GM23248 (cell line): ENCODE measurements around the gene GALK2. TPM values are rescaled to one million over a fixed set of nuclear protein-coding genes. Genes with fewer than 3 reads are reported as not detected.

Source experiments
- DNase-seq: peaks from one replicate; pipeline ENCODE4 v3.0.0-alpha.2; 2015
- H2AFZ ChIP-seq: fragments of 200-600 bp; sonication (generic); 2 replicates; pipeline ENCODE4 v1.6.1; 2016; ENCODE audit warnings: antibody characterized with exemption
- H3F3A ChIP-seq: fragments of 200-600 bp; sonication (generic); 2 replicates; pipeline ENCODE4 v1.6.1; 2016; ENCODE audit warnings: mild to moderate bottlenecking, antibody characterized with exemption, mixed run types; ENCODE audit not compliant: insufficient read depth
- H3K27ac ChIP-seq: fragments of 200-600 bp; sonication (generic); 2 replicates; pipeline ENCODE4 v1.5.1; 2016; ENCODE audit warnings: mild to moderate bottlenecking
- H3K27me3 ChIP-seq: fragments of 200-600 bp; sonication (generic); replicated peaks from 2 replicates; pipeline ENCODE4 v1.6.1; 2016; ENCODE audit warnings: mild to moderate bottlenecking; ENCODE audit not compliant: insufficient read depth
- H3K36me3 ChIP-seq: fragments of 200-600 bp; sonication (generic); 2 replicates; pipeline ENCODE4 v1.6.1; 2016; ENCODE audit warnings: low read depth, mild to moderate bottlenecking
- H3K4me1 ChIP-seq: fragments of 200-600 bp; sonication (generic); 2 replicates; pipeline ENCODE4 v1.6.1; 2016; ENCODE audit warnings: mild to moderate bottlenecking; ENCODE audit not compliant: insufficient read depth
- H3K4me2 ChIP-seq: fragments of 200-600 bp; sonication (generic); one replicate; pipeline ENCODE4 v1.6.1; 2016; ENCODE audit warnings: mild to moderate bottlenecking; ENCODE audit not compliant: unreplicated experiment
- H3K4me3 ChIP-seq: fragments of 200-600 bp; sonication (generic); 2 replicates; pipeline ENCODE4 v1.5.1; 2016; ENCODE audit warnings: mild to moderate bottlenecking
- H3K79me2 ChIP-seq: fragments of 200-600 bp; sonication (generic); 2 replicates; pipeline ENCODE4 v1.6.1; 2016; ENCODE audit warnings: mild to moderate bottlenecking; ENCODE audit not compliant: insufficient read depth
- H3K9ac ChIP-seq: fragments of 200-600 bp; sonication (generic); 2 replicates; pipeline ENCODE4 v1.6.1; 2016; ENCODE audit warnings: mild to moderate bottlenecking
- H3K9me2 ChIP-seq: fragments of 200-600 bp; sonication (generic); 2 replicates; pipeline ENCODE4 v1.6.1; 2016; ENCODE audit warnings: mixed run types, mild to moderate bottlenecking, moderate library complexity; ENCODE audit not compliant: insufficient read depth
- H3K9me3 ChIP-seq: fragments of 200-600 bp; sonication (generic); one replicate; pipeline ENCODE4 v1.6.1; 2017; ENCODE audit warnings: low read depth
- H4K20me1 ChIP-seq: fragments of 200-600 bp; sonication (generic); 2 replicates; pipeline ENCODE4 v1.6.0; 2016; ENCODE audit not compliant: insufficient read depth
- EZH2 ChIP-seq: fragments of 200-600 bp; sonication (generic); IDR thresholded peaks from 2 replicates; pipeline ENCODE4 v1.6.1; 2018; ENCODE audit warnings: antibody characterized with exemption, mild to moderate bottlenecking; ENCODE audit not compliant: insufficient read depth, poor library complexity, severe bottlenecking
- EZH2phosphoT487 ChIP-seq: fragments of 200-600 bp; sonication (generic); IDR thresholded peaks from 2 replicates; pipeline ENCODE4 v1.6.1; 2018; ENCODE audit warnings: antibody characterized with exemption, moderate library complexity, mild to moderate bottlenecking, low read depth; ENCODE audit not compliant: insufficient read depth
- WGBS, 2 experiments: methylation state at CpG; one replicate each; pipeline ENCODE4 v1.1.6; 2015 to 2017; ENCODE audit warnings: low lambda C conversion rate in 2 of 2, low coverage in 1 of 2; ENCODE audit errors: missing lambda C conversion rate in 2 of 2; 5-methylcytosine and 5-hydroxymethylcytosine counted together
- in situ Hi-C: fragments of 300-500 bp; cut with MboI; formaldehyde crosslinking; loops from 2 replicates; pipeline ENCODE4 v1.15.0; 2020
- polyA plus RNA-seq: library from polyadenylated mRNA; unstranded; fragments of >200 nt; fragmentation: Nextera tagmentation; extraction: Ambion mirVana; gene quantifications from 2 replicates; pipeline ENCODE4 v1.2.1, GENCODE V29; 2016
- total RNA-seq: library from RNA; depleted of rRNA; stranded (reverse); fragments of >200 nt; shearing (Covaris generic); gene quantifications from 2 replicates; pipeline ENCODE4 v1.2.3, GENCODE V29; 2014

GALK2 gene
- total and polyA plus RNA-seq, 2 experiments from 2014 or later, result 19.7 to 31.8 TPM

DNA sequence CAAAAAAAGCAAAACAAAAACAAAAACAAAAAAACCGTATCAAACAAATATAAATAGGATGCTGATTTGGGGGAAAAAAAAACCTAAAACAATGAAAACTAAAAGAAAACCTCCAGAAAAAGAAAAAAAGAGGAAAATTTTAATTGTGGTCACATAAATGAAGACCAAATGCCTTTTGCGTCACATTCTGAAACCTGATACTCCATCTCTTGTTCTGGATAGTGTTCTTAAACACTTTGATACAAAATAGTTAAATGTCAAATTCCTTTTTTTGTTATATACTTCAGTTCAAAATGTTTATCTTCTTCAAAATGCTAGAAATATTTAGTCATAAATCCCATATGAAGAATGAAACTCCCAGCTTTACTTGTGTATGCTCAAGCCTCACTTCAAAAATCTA lies 45.7 kb upstream of the GALK2 start:
- Histone ChIP-seq H3K79me2 (peaks cover 17% of the 10 kb centered on the region; the same call in 1 of the 2 replicates), H3K36me3 (peaks cover 74% of the 10 kb centered on the region), H3K27ac (no peak overlapping the region), H3K27me3 (no peaks in the 10 kb centered on the region), H3K9ac (no peak overlapping the region), H3K4me1 (no peaks in the 10 kb centered on the region), H4K20me1 (no peaks in the 10 kb centered on the region), H3K9me3 (no peaks in the 10 kb centered on the region), H2AFZ (no peak overlapping the region), H3F3A (peaks cover 20% of the 10 kb centered on the region; the same call in 1 of the 2 replicates), H3K4me2 (no peak overlapping the region), H3K4me3 (no peak overlapping the region), H3K9me2 (no peaks in the 10 kb centered on the region)
- WGBS, 2 experiments, result 73 to 74% methylated on average over 2 of the region's 2 CpGs
- DNase-seq, result no peak
- no peak for TF ChIP-seq EZH2
- TF ChIP-seq EZH2phosphoT487, result no peak
- in situ Hi-C loops, result no loop called here

DNA sequence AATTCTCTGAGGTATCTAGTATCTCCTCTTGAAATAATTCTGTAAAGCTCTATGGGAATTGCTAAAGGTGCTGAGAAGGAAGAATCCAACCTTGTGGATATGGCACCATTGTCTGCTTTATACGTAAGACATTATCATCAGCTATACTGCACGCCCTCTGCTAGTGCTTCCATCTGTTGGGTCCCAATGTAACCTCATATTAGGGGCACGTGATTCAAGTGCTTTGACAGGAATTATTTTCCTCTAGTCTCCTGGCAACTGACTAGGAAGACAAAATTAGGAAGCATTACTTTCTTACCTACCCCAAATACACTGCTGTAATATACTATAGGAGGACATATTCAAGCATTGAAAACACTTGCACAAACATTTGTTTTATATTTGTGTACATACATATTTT lies 38.6 kb upstream of the GALK2 start:
- WGBS, 2 experiments, result 71 to 73% methylated on average over 3 of the region's 3 CpGs

GRCh38 chr15:49134683-49135341 lies 35.2 kb upstream of the GALK2 start:
- Histone ChIP-seq H3K4me3 (peak overlapping the region; percentile 12), H3K79me2 (peaks cover 60% of the 10 kb centered on the region), H3F3A (peaks cover 58% of the 10 kb centered on the region), H3K27me3 (no peaks in the 10 kb centered on the region), H4K20me1 (no peaks in the 10 kb centered on the region), H3K27ac (peak overlapping the region; percentile 87), H3K9me3 (no peaks in the 10 kb centered on the region), H2AFZ (no peak overlapping the region), H3K9me2 (no peaks in the 10 kb centered on the region), H3K36me3 (peaks cover 51% of the 10 kb centered on the region), H3K9ac (peak overlapping the region; percentile 11; the same call in 1 of the 2 replicates), H3K4me2 (peak overlapping the region; percentile 57), H3K4me1 (peaks cover 49% of the 10 kb centered on the region)
- WGBS, 2 experiments, result 70 to 76% methylated on average over 5 of the region's 5 CpGs
- in situ Hi-C loops, result no loop called here
- TF ChIP-seq EZH2 (no peak), EZH2phosphoT487 (no peak)
- no peak for DNase-seq

More for the DNA sequence above, 38.6 kb upstream of the GALK2 start:
- H4K20me1 ChIP-seq, result no peaks in the 10 kb centered on the region
- H2AFZ ChIP-seq, result no peak overlapping the region
- H3K79me2 ChIP-seq, result peaks cover 52% of the 10 kb centered on the region
- H3F3A ChIP-seq, result peaks cover 26% of the 10 kb centered on the region
- no peak overlapping the region for H3K27ac ChIP-seq
- H3K27me3 ChIP-seq, result no peaks in the 10 kb centered on the region
- no peak for DNase-seq
- no peak overlapping the region for H3K4me3 ChIP-seq
- H3K4me1 ChIP-seq, result peaks cover 23% of the 10 kb centered on the region
- no peaks in the 10 kb centered on the region for H3K9me3 ChIP-seq
- in situ Hi-C loops, result no loop called here
- no peaks in the 10 kb centered on the region for H3K9me2 ChIP-seq
- no peak overlapping the region for H3K9ac ChIP-seq
- TF ChIP-seq EZH2phosphoT487 (no peak), EZH2 (no peak)
- no peak overlapping the region for H3K4me2 ChIP-seq
- peaks cover 73% of the 10 kb centered on the region for H3K36me3 ChIP-seq

DNA sequence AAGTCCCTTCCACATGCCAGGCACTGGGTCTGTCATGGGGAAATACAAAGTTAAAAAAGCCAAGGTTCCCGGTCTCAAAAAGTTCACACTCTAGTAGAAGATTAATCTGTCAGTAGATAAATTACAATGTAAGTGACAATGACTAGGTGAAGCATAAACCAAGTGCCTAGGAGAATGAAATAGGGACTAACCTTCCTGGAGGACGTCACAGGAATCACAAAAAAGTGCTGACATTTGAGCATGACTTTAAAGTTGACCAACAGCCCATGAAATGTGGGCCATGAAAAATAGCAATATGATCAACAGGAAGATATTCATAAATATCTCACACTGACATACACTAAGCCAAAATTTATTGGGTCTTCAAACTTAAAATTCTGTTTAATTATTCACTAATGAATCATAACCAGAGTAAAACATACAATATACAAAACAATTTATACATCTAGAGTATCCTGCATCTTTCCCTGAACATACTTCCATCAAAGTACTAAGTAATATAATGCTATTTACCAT lies 34.6 kb upstream of the GALK2 start:
- H3K9me2 ChIP-seq, result no peaks in the 10 kb centered on the region
- H3K4me1 ChIP-seq, result peaks cover 49% of the 10 kb centered on the region
- H3K36me3 ChIP-seq, result peaks cover 45% of the 10 kb centered on the region
- H3K27ac ChIP-seq, result peak overlapping the region; percentile 87
- TF ChIP-seq EZH2 (no peak), EZH2phosphoT487 (no peak)
- H4K20me1 ChIP-seq, result no peaks in the 10 kb centered on the region
- WGBS, 2 experiments, result 33 to 35% methylated on average over 2 of the region's 2 CpGs
- peaks cover 66% of the 10 kb centered on the region for H3K79me2 ChIP-seq
- no peak overlapping the region for H2AFZ ChIP-seq
- no peaks in the 10 kb centered on the region for H3K27me3 ChIP-seq
- H3K9me3 ChIP-seq, result no peaks in the 10 kb centered on the region
- peak overlapping the region; percentile 12 for H3K4me3 ChIP-seq
- in situ Hi-C loops, result no loop called here
- H3F3A ChIP-seq, result peaks cover 62% of the 10 kb centered on the region
- peak overlapping the region; percentile 57 for H3K4me2 ChIP-seq
- DNase-seq, result peak; percentile 34
- H3K9ac ChIP-seq, result peak overlapping the region; percentile 11; the same call in 1 of the 2 replicates
